ENCODE measurements around the gene POU2AF2. TPM values are rescaled to one million over a fixed set of nuclear protein-coding genes. Genes with fewer than 3 reads are reported as not detected.
"Not testable (repeated sequence)": the region's sequence is repeated elsewhere in the genome, so short reads cannot be mapped to it uniquely, and the experiment has no call there.

The POU2AF2 gene
- total RNA-seq, 2 donors from 2014 or later: not detected

DNA sequence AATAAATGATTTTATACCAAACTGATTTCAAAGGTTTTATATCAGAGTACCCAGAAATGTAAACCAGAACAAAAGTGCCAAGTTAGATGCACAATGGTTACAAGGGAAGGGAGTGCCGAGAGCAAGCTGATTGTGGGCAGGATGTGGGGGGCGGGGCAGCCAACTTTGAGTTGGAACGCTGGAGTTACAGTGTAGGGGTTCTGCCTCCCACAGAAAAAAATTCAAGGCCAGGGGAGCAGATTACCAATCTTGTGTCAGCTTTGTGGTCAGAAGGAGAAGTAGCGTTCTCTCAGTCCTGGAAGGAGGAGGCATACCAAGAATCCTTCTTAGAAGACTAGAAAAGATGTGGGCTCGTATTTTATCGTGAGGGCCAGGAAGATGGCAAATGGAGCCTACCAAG, 15.9 kb upstream of the POU2AF2 start:
- H3K4me3 Mint-ChIP-seq: no peak overlapping the region
- no peaks in the 10 kb centered on the region for H3K36me3 Mint-ChIP-seq
- peaks cover 23 to 26% of the 10 kb centered on the region in 2 donors for H3K27me3 Mint-ChIP-seq
- no peak overlapping the region for H3K27ac Mint-ChIP-seq
- H3K4me1 Mint-ChIP-seq (ENCODE audit: low read depth in 2 of 2): peaks cover 7 to 8% of the 10 kb centered on the region in 2 donors
- DNase-seq (ENCODE audit: low spot score) (no peak), ATAC-seq (no peak)
- no peaks in the 10 kb centered on the region for H3K9me3 Mint-ChIP-seq

DNA sequence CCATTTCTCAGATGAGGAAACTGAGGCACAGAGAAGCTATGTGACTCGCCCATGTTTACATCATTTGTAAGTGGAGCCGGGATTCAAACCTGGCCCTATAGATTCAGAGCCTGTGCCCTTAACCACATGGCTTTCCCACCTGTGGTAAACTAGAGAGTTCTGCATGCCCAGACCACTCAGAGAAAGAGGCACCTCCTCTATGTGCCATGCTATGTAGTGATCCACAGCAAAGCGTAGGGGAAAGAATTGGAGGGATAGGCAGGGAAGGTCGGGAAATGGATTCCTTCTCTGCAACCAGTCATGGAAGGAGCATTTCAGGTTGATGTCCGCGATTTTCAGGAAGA, 15.4 kb upstream of the POU2AF2 start:
- DNase-seq (ENCODE audit: low spot score) (no peak), ATAC-seq (peak in 1 of 2 donors; percentile 11)
- no peaks in the 10 kb centered on the region for H3K36me3 Mint-ChIP-seq
- H3K27me3 Mint-ChIP-seq: peaks cover 23 to 29% of the 10 kb centered on the region in 2 donors
- H3K27ac Mint-ChIP-seq: no peak overlapping the region
- peaks cover 7 to 8% of the 10 kb centered on the region in 2 donors for H3K4me1 Mint-ChIP-seq (ENCODE audit: low read depth in 2 of 2)
- no peaks in the 10 kb centered on the region for H3K9me3 Mint-ChIP-seq
- H3K4me3 Mint-ChIP-seq: peak overlapping the region; percentile 67

DNA sequence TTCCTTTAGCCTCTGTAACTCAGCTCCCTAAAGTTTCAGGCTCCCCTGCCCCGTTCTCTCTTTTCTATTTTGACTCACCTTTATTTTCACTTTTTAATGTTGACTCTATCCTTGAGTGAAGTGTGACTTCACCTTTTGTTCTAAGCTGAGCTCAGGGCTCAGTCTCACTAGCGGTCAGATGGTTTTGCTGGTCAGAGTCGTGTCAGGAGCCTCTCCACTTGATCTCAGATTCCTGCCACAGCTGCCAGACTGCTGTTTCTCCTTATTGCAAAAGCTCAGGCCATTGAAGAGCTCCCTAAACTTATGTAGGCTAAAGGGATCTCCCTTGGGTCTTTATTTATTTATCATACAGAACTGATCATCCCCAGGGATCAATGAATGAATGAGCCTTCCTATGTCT, 13.7 kb upstream of the POU2AF2 start:
- H3K9me3 Mint-ChIP-seq: no peaks in the 10 kb centered on the region
- DNase-seq (ENCODE audit: low spot score) (no peak), ATAC-seq (no peak)
- H3K27me3 Mint-ChIP-seq: peaks cover 24 to 33% of the 10 kb centered on the region in 2 donors
- no peak overlapping the region for H3K4me3 Mint-ChIP-seq
- H3K27ac Mint-ChIP-seq: no peak overlapping the region
- H3K4me1 Mint-ChIP-seq (ENCODE audit: low read depth in 2 of 2): peaks cover 7 to 8% of the 10 kb centered on the region in 2 donors
- no peaks in the 10 kb centered on the region for H3K36me3 Mint-ChIP-seq

DNA sequence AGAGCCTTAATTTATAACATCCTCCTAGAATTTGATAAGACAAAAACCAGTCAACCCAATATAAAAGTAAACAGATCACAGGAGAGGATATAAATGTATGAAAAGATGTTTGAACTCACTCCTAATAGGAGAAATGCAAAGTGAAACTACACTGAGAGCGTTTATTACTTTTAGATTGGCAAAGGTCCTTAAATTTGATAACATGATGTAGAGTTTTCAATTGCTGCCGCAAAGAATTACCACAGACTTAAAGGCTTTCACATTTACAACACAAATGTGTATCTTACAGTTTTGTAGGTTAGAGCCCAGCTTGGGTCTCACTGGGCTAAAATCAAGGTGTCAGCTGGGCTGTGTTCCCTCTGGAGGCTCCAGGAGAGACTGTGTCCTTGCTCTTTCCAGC, 9.1 kb upstream of the POU2AF2 start:
- Mint-ChIP-seq H3K4me1 (ENCODE audit: low read depth in 2 of 2) (no peaks in the 10 kb centered on the region), H3K36me3 (no peaks in the 10 kb centered on the region), H3K4me3 (no peak overlapping the region), H3K9me3 (no peaks in the 10 kb centered on the region), H3K27ac (no peak overlapping the region), H3K27me3 (peaks cover 26 to 56% of the 10 kb centered on the region in 2 donors)
- DNase-seq (ENCODE audit: low spot score): no peak
- no peak for ATAC-seq

DNA sequence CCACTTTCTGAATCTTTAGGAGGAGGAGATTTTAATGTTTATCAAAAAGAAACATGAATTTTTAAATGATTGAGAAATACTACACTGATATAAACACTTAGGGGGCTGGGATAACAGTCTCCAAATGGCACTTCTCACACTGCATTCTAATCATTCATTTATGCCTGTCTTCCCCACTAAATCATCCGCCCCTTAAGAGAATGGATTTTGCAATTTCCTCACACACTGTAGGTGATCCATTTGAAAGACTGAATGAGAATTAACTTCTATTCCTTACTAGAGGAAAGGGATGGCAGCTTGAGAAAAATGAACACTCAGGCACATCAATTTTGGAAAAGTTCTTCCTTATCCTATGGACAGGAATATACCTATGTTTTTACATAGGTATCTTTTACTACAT, 7.6 kb upstream of the POU2AF2 start:
- Mint-ChIP-seq H3K4me3 (no peak overlapping the region), H3K9me3 (no peaks in the 10 kb centered on the region), H3K4me1 (ENCODE audit: low read depth in 2 of 2) (no peaks in the 10 kb centered on the region), H3K27ac (no peak overlapping the region), H3K27me3 (peaks cover 28 to 56% of the 10 kb centered on the region in 2 donors), H3K36me3 (no peaks in the 10 kb centered on the region)
- no peak for DNase-seq (ENCODE audit: low spot score)
- no peak for ATAC-seq

DNA sequence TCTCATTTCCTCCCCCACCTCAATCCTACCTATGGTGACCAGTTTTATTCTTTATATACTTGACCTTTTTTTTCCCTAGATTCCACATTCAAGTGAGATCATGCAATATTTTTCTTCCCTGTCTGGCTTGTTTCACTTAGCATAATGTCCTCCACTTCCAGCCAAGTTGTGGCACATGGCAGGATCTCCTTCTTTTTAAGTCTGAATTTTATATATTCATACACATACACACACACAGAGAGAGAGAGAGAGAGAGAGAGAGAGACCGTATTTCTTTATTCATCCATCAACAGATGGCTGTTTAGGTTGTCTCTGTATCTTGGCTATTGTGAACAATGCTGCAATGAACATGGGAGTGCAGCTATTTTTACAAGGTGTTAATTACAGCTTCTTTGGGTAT, 1.4 kb downstream of the POU2AF2 start:
- H3K27me3 Mint-ChIP-seq: peaks cover 19 to 26% of the 10 kb centered on the region in 2 donors
- H3K36me3 Mint-ChIP-seq: no peaks in the 10 kb centered on the region
- H3K9me3 Mint-ChIP-seq: no peaks in the 10 kb centered on the region
- H3K4me3 Mint-ChIP-seq: no peak overlapping the region
- no peaks in the 10 kb centered on the region for H3K4me1 Mint-ChIP-seq (ENCODE audit: low read depth in 2 of 2)
- DNase-seq (ENCODE audit: low spot score): no peak
- no peak for ATAC-seq
- H3K27ac Mint-ChIP-seq: no peak overlapping the region

DNA sequence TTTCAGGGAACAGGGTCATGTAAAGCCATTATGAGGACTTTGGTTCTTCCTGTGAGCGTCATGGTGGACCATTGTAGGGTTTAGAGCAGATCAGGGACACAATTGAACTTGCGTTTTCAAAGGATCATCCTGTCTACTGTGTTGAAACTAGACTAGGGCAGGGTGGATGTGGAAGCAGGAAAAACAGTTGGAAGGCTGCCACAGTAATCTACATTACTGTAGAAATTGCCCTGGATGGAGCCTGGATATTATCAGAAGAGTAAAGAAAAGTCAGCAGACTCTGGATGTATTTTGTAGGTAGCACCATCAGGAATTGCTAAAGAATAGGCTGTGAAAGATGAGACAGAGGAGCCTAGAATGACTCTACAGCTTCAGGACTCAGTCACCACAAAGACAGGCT, 5.4 kb downstream of the POU2AF2 start:
- Mint-ChIP-seq H3K36me3 (no peaks in the 10 kb centered on the region), H3K4me3 (no peak overlapping the region), H3K27ac (no peak overlapping the region), H3K9me3 (no peaks in the 10 kb centered on the region), H3K27me3 (peaks cover 13 to 17% of the 10 kb centered on the region in 2 donors), H3K4me1 (ENCODE audit: low read depth in 2 of 2) (no peaks in the 10 kb centered on the region)
- ATAC-seq: no peak
- DNase-seq (ENCODE audit: low spot score): no peak

DNA sequence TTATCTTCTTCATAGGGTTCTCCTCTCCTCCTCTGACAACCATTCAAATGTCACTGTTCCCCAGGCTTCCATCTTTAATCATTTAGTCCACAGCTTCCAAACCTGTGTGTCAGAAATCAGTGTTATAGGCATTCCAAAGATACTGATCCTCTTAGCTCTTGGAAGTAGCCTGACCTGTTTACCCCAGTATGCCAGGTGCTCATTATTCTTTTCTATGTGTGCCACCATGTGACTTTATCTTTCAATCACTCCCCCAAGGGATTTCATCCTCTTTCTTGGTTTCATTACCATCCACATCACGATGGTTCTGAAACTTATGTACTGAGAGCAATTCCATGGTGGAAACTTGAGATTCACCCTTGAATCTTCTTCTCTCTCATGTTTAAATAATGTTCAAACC, 7.6 kb downstream of the POU2AF2 start:
- DNase-seq (ENCODE audit: low spot score) (no peak), ATAC-seq (no peak)
- Mint-ChIP-seq H3K4me3 (no peak overlapping the region), H3K9me3 (no peaks in the 10 kb centered on the region), H3K36me3 (no peaks in the 10 kb centered on the region), H3K27ac (no peak overlapping the region), H3K27me3 (peaks cover 7 to 16% of the 10 kb centered on the region in 2 donors), H3K4me1 (ENCODE audit: low read depth in 2 of 2) (no peaks in the 10 kb centered on the region)

DNA sequence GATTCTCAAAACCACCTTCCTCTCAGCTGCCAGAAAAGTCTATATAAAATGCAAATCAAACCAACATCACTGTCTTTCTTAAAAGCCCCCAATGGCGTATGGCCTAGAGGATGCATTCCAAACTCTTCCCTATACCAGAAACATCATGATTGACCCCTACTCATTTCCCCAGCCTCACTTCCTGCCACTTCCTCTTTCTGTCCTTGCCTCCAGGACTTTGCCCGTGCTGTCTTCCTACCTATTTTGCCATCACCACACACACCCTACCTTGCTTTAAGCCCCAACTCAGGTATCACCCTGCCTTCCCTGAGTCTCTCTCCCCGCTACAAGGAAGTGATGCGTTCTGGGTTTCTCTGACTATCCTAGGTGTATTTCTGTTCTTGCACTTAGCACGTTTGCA, 8.1 kb downstream of the POU2AF2 start:
- H3K4me1 Mint-ChIP-seq (ENCODE audit: low read depth in 2 of 2): no peaks in the 10 kb centered on the region
- no peak overlapping the region for H3K4me3 Mint-ChIP-seq
- H3K9me3 Mint-ChIP-seq: no peaks in the 10 kb centered on the region
- no peak overlapping the region for H3K27ac Mint-ChIP-seq
- no peaks in the 10 kb centered on the region for H3K36me3 Mint-ChIP-seq
- DNase-seq (ENCODE audit: low spot score) (no peak), ATAC-seq (no peak)
- H3K27me3 Mint-ChIP-seq: peaks cover 7 to 16% of the 10 kb centered on the region in 2 donors

DNA sequence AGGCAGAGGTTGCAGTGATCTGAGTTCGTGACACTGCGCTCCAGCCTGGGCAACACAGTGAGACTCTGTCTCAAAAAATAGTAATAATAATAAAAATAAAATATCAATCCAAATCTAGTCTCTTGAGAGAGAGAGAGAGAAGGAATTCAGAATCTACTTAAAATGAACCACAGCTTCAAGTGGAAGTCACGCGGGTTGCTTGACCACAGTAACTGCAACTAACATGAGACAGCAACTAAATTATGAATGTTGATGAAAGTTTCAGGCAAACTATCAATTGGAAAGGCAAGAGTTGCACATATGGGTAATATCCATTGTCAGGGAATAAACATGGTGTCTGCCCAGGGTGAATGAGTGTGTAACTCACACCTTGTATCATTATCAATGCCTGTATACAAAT, 12.5 kb downstream of the POU2AF2 start:
- DNase-seq (ENCODE audit: low spot score) (no peak), ATAC-seq (no peak)
- Mint-ChIP-seq H3K4me1 (ENCODE audit: low read depth in 2 of 2) (no peaks in the 10 kb centered on the region), H3K27me3 (peaks cover 12 to 34% of the 10 kb centered on the region in 2 donors), H3K36me3 (no peaks in the 10 kb centered on the region), H3K27ac (no peak overlapping the region), H3K9me3 (no peaks in the 10 kb centered on the region), H3K4me3 (no peak overlapping the region)

DNA sequence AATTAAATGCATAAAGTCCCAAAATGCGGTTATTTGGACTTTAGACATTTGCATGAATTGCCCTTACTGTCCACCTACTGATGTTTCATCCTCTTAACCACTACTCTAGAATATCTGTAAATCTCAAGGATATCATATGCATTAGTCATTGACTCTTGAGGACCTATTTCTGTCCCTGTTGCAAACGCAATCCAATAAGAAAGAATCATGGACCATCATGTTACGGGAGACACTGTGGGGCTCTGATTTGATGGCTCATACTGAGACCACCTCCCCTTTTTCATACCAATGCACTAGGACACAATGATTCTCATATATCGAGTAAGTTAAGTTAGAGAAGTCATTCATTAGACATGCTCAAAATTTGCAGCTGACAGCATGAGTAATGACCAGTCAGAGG, 14.4 kb downstream of the POU2AF2 start:
- no peak overlapping the region for H3K27ac Mint-ChIP-seq
- peaks cover 14 to 34% of the 10 kb centered on the region in 2 donors for H3K27me3 Mint-ChIP-seq
- H3K4me3 Mint-ChIP-seq: no peak overlapping the region
- no peaks in the 10 kb centered on the region for H3K36me3 Mint-ChIP-seq
- H3K4me1 Mint-ChIP-seq (ENCODE audit: low read depth in 2 of 2): no peaks in the 10 kb centered on the region
- DNase-seq (ENCODE audit: low spot score) (no peak), ATAC-seq (no peak)
- H3K9me3 Mint-ChIP-seq: no peaks in the 10 kb centered on the region

DNA sequence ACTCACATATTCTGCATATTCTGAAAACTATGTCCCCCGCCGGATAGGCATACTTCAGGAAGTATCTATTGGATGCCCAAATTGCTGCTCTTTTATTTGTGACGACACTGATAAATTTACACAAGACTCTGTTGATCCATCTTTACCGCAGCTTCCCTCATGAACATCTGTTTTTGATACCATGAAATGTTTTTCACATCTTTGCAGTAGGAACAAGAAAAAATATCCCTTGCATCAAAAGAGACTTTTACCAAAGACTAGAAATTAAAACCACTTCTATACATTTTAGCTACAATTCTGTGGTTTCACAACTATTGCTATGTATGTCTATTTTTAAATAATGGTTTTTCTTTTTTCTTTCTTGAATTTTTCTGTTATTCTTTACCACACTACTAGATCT, 15.3 kb downstream of the POU2AF2 start:
- peaks cover 12 to 27% of the 10 kb centered on the region in 2 donors for H3K27me3 Mint-ChIP-seq
- H3K9me3 Mint-ChIP-seq: no peaks in the 10 kb centered on the region
- no peak overlapping the region for H3K27ac Mint-ChIP-seq
- no peak overlapping the region for H3K4me3 Mint-ChIP-seq
- H3K36me3 Mint-ChIP-seq: no peaks in the 10 kb centered on the region
- DNase-seq (ENCODE audit: low spot score) (no peak), ATAC-seq (no peak)
- H3K4me1 Mint-ChIP-seq (ENCODE audit: low read depth in 2 of 2): no peaks in the 10 kb centered on the region

DNA sequence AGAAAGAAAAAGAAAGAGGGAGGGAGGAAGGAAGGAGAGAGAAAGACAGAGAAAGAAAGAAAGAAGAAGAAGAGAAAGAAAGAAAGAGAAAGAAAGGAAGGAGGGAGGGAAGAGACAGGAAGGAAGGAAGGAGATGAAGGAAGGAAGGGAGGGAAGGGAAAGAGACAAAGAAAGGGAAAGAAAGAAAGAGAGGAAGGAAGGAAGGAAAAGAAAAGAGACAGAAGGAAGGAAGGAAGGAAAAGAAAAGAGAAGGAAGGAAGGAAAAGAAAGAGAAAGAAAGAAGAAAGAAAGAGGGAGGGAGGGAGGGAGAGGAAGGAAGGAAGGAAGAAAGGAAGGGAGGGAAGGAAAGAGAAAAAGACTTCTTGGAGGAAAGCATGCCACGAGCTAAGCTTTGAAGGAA, 19.1 kb downstream of the POU2AF2 start:
- H3K27me3 Mint-ChIP-seq: peaks cover 10 to 25% of the 10 kb centered on the region in 2 donors
- H3K4me1 Mint-ChIP-seq (ENCODE audit: low read depth in 2 of 2): no peaks in the 10 kb centered on the region
- no peak for ATAC-seq
- H3K9me3 Mint-ChIP-seq: no peaks in the 10 kb centered on the region
- H3K4me3 Mint-ChIP-seq: no peak overlapping the region
- no peak overlapping the region for H3K27ac Mint-ChIP-seq
- no peak for DNase-seq (ENCODE audit: low spot score)
- no peaks in the 10 kb centered on the region for H3K36me3 Mint-ChIP-seq

DNA sequence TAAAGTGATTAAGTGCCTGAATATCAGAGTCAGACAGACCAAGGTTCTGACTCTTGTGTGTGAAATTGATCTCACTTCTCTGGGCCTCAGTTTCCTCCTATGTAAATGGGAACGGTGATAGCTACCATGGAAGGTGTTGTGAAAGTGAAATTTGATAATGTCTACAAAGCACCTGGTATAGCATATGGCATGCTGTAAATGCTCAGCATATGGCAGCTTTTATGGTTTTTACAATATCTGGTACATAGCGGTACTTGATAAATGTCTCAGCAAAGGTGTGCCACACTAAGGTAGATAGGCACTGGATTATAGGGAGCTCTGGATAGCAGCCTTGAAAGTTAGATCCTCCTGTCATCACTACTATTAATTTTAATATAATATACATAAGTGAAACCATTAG, 19.9 kb downstream of the POU2AF2 start:
- H3K27me3 Mint-ChIP-seq: peaks cover 5 to 17% of the 10 kb centered on the region in 2 donors
- ATAC-seq (no peak), DNase-seq (ENCODE audit: low spot score) (no peak)
- no peaks in the 10 kb centered on the region for H3K4me1 Mint-ChIP-seq (ENCODE audit: low read depth in 2 of 2)
- no peaks in the 10 kb centered on the region for H3K36me3 Mint-ChIP-seq
- H3K9me3 Mint-ChIP-seq: no peaks in the 10 kb centered on the region
- H3K4me3 Mint-ChIP-seq: no peak overlapping the region
- H3K27ac Mint-ChIP-seq: no peak overlapping the region

DNA sequence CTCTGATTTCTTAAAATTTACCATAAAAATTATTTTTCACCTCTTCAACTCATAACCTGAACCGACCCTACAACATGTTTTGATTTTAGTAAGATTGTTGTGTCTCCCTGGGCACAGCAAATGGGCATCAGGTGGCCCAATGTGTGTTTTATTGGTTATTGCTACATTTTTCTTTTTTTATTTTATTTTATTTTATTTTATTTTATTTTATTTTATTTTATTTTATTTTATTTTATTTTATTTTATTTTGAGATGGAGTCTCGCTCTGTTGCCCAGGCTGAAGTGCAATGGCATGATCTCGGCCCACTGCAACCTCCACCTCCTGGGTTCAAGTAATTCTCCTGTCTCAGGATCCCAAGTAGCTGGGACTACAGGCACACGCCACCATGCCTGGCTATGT, 22.8 kb downstream of the POU2AF2 start:
- not testable (repeated sequence) for H3K4me3 Mint-ChIP-seq; DNase-seq (ENCODE audit: low spot score); H3K36me3 Mint-ChIP-seq; H3K27ac Mint-ChIP-seq; ATAC-seq; H3K27me3 Mint-ChIP-seq; H3K9me3 Mint-ChIP-seq; H3K4me1 Mint-ChIP-seq (ENCODE audit: low read depth in 2 of 2)

Measured in natural killer cell treated with Interleukin-12 subunit alpha and Interleukin-12 subunit beta and Interleukin-15 and Interleukin-18, amount 100 ng/mL, for 72 hours (primary cell).